DOHH2 (cell line): Measurements from ENCODE around the gene GPR137C.

Experiments used
- EZH2phosphoT487 ChIP-seq: fragments of 200-600 bp; sonication (generic); IDR thresholded peaks from 2 replicates; pipeline ENCODE4 v1.6.1; 2017; ENCODE audit warnings: borderline replicate concordance, mild to moderate bottlenecking, antibody characterized with exemption, low read length, moderate library complexity, mixed read lengths
- TF ChIP-seq, protein P1 (sequence below): fragments of 200-600 bp; sonication (generic); IDR thresholded peaks from one replicate; pipeline ENCODE4 v1.5.1; 2014; ENCODE audit warnings: antibody characterized with exemption, mild to moderate bottlenecking, low read depth, low read length; ENCODE audit not compliant: poor library complexity, severe bottlenecking

DNA sequence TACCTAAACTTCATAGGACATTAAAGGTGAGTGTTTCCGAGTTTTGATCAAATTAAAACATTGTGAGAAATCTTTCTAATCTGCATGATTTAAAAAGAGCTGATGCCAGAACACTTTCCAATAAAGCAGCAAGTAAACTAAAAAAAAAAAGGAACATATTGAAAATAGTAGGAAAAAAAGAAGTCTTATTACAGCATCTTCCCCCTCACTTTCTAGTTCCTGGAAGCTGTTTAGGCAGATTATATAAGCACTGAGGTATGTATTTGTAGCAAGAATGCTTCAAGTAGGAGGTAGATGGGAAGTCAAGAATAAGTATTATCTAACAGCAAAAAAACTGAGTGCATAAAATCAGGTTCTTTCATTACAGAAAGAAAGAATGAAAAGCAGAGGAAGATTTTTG is 96.9 kb downstream of the GPR137C start:
- TF ChIP-seq, protein P1, sequence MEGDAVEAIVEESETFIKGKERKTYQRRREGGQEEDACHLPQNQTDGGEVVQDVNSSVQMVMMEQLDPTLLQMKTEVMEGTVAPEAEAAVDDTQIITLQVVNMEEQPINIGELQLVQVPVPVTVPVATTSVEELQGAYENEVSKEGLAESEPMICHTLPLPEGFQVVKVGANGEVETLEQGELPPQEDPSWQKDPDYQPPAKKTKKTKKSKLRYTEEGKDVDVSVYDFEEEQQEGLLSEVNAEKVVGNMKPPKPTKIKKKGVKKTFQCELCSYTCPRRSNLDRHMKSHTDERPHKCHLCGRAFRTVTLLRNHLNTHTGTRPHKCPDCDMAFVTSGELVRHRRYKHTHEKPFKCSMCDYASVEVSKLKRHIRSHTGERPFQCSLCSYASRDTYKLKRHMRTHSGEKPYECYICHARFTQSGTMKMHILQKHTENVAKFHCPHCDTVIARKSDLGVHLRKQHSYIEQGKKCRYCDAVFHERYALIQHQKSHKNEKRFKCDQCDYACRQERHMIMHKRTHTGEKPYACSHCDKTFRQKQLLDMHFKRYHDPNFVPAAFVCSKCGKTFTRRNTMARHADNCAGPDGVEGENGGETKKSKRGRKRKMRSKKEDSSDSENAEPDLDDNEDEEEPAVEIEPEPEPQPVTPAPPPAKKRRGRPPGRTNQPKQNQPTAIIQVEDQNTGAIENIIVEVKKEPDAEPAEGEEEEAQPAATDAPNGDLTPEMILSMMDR: no peak
- no peak for TF ChIP-seq EZH2phosphoT487
